Ishikawa (cell line): ENCODE results near the gene KDR.

Experiments
- CEBPB ChIP-seq: IDR thresholded peaks from 2 replicates; pipeline ENCODE4 v1.6.1; 2012
- CREB1 ChIP-seq: IDR thresholded peaks from 2 replicates; pipeline ENCODE4 v1.6.1; 2012; ENCODE audit warnings: low read depth
- EGR1 ChIP-seq: IDR thresholded peaks from 2 replicates; pipeline ENCODE4 v1.6.1; 2012
- EP300 ChIP-seq: IDR thresholded peaks from 2 replicates; pipeline ENCODE4 v1.6.1; 2012; ENCODE audit warnings: borderline replicate concordance
- FOXM1 ChIP-seq: IDR thresholded peaks from 2 replicates; pipeline ENCODE4 v1.6.1; 2012; ENCODE audit warnings: low read depth, borderline replicate concordance
- MAX ChIP-seq: IDR thresholded peaks from 2 replicates; pipeline ENCODE4 v1.6.1; 2012
- NFIC ChIP-seq: IDR thresholded peaks from 2 replicates; pipeline ENCODE4 v1.6.1; 2012
- RAD21 ChIP-seq: IDR thresholded peaks from 2 replicates; pipeline ENCODE4 v1.6.1; 2012; ENCODE audit warnings: low read depth
- REST ChIP-seq: IDR thresholded peaks from 2 replicates; pipeline ENCODE4 v1.6.1; 2012; ENCODE audit warnings: low read depth, mild to moderate bottlenecking
- TAF1 ChIP-seq: IDR thresholded peaks from 2 replicates; pipeline ENCODE4 v1.6.1; 2012; ENCODE audit warnings: low read depth, mild to moderate bottlenecking
- TCF12 ChIP-seq: IDR thresholded peaks from 2 replicates; pipeline ENCODE4 v1.6.1; 2012; ENCODE audit warnings: low read depth
- TEAD4 ChIP-seq: IDR thresholded peaks from 2 replicates; pipeline ENCODE4 v1.6.1; 2012
- USF1 ChIP-seq: IDR thresholded peaks from 2 replicates; pipeline ENCODE4 v1.6.1; 2012
- YY1 ChIP-seq: IDR thresholded peaks from 2 replicates; pipeline ENCODE4 v1.6.1; 2012; ENCODE audit warnings: low read depth
- ZBTB7A ChIP-seq: IDR thresholded peaks from 2 replicates; pipeline ENCODE4 v1.6.1; 2012; ENCODE audit warnings: low read depth

The KDR gene

GRCh38 chr4:55158957-55159356 lies 33.6 kb upstream of the KDR start:
- TF ChIP-seq EGR1 = no peak
- no peak for TF ChIP-seq CEBPB
- TF ChIP-seq MAX = no peak
- no peak for TF ChIP-seq CREB1

GRCh38 chr4:55157559-55158277 lies 32.3 kb upstream of the KDR start:
- TF ChIP-seq YY1 (no peak), RAD21 (no peak), EGR1 (no peak), NFIC (no peak), TCF12 (no peak), CREB1 (no peak), MAX (no peak), TEAD4 (no peak), REST (no peak), ZBTB7A (no peak), TAF1 (no peak), FOXM1 (no peak), CEBPB (no peak), EP300 (no peak), USF1 (no peak)

GRCh38 chr4:55154933-55155332 lies 29.5 kb upstream of the KDR start:
- TF ChIP-seq MAX = no peak
- TF ChIP-seq TEAD4 = no peak
- TF ChIP-seq REST = no peak
- no peak for TF ChIP-seq CEBPB
- no peak for TF ChIP-seq EGR1
- TF ChIP-seq ZBTB7A = no peak
- no peak for TF ChIP-seq USF1
- TF ChIP-seq CREB1 = no peak
- no peak for TF ChIP-seq YY1
- TF ChIP-seq FOXM1 = no peak
- TF ChIP-seq TAF1 = no peak

GRCh38 chr4:55154290-55154880 lies 29.0 kb upstream of the KDR start:
- TF ChIP-seq FOXM1 (no peak), TCF12 (no peak), TEAD4 (no peak), EGR1 (no peak), CEBPB (no peak), ZBTB7A (no peak), NFIC (no peak), CREB1 (no peak), TAF1 (no peak), REST (no peak), EP300 (no peak), USF1 (no peak), RAD21 (no peak), YY1 (no peak), MAX (no peak)
